GM21515 (cell line): Measurements from ENCODE around the gene NOSTRIN.
"Not testable (repeated sequence)": the region's sequence is repeated elsewhere in the genome, so short reads cannot be mapped to it uniquely, and the experiment has no call there.

Source experiments
- ATAC-seq: cut with Tn5 transposase; IDR thresholded peaks from one replicate; pipeline ENCODE4 v1.9.1; 2021; ENCODE audit not compliant: unreplicated experiment

The NOSTRIN gene

GRCh38 chr2:168801961-168802858, at the start of gene NOSTRIN:
Gene NOSTRIN (plus strand): TSS chr2:168802637. CDS start chr2:168802647, 10 bp downstream.
- ATAC-seq, result no peak

- ATAC-seq, result no peak
Measured at GRCh38 chr2:168753765-168754329, 48.6 kb upstream of the NOSTRIN start.

GRCh38 chr2:168757223-168757622, 45.2 kb upstream of the NOSTRIN start:
- ATAC-seq, result no peak

- ATAC-seq, result peak; percentile 74
Measured at GRCh38 chr2:168758970-168759820, 43.2 kb upstream of the NOSTRIN start.

- ATAC-seq, result no peak
Measured at GRCh38 chr2:168765401-168765800, 37.0 kb upstream of the NOSTRIN start.

- no peak for ATAC-seq
Measured at GRCh38 chr2:168766600-168766999, 35.8 kb upstream of the NOSTRIN start.

- no peak for ATAC-seq
Measured at GRCh38 chr2:168767258-168767657, 35.2 kb upstream of the NOSTRIN start.

GRCh38 chr2:168768357-168768756, 34.1 kb upstream of the NOSTRIN start:
- not testable (repeated sequence) for ATAC-seq

- no peak for ATAC-seq
Measured at GRCh38 chr2:168770796-168771195, 31.6 kb upstream of the NOSTRIN start.

GRCh38 chr2:168772704-168773103, 29.7 kb upstream of the NOSTRIN start:
- ATAC-seq, result no peak

GRCh38 chr2:168773128-168773527, 29.3 kb upstream of the NOSTRIN start:
- ATAC-seq, result no peak

GRCh38 chr2:168773719-168774521, 28.5 kb upstream of the NOSTRIN start:
- ATAC-seq, result peak; percentile 61

GRCh38 chr2:168775837-168776236, 26.6 kb upstream of the NOSTRIN start:
- ATAC-seq, result no peak

GRCh38 chr2:168780669-168781071, 21.8 kb upstream of the NOSTRIN start:
- no peak for ATAC-seq

GRCh38 chr2:168781191-168781817, 21.1 kb upstream of the NOSTRIN start:
- ATAC-seq, result no peak

- no peak for ATAC-seq
Measured at GRCh38 chr2:168782271-168782670, 20.2 kb upstream of the NOSTRIN start.

GRCh38 chr2:168784993-168785392, 17.4 kb upstream of the NOSTRIN start:
- ATAC-seq, result no peak

GRCh38 chr2:168787098-168787781, 15.2 kb upstream of the NOSTRIN start:
- no peak for ATAC-seq

- ATAC-seq, result no peak
Measured at GRCh38 chr2:168787782-168788376, 14.6 kb upstream of the NOSTRIN start.
